ENCODE data around the gene YARS2. TPM values are rescaled to one million over a fixed set of nuclear protein-coding genes. Genes with fewer than 3 reads are reported as not detected.

YARS2 gene
- total and polyA plus RNA-seq, 10 donors, result 13.2 to 23.5 (median 15.1) TPM

DNA sequence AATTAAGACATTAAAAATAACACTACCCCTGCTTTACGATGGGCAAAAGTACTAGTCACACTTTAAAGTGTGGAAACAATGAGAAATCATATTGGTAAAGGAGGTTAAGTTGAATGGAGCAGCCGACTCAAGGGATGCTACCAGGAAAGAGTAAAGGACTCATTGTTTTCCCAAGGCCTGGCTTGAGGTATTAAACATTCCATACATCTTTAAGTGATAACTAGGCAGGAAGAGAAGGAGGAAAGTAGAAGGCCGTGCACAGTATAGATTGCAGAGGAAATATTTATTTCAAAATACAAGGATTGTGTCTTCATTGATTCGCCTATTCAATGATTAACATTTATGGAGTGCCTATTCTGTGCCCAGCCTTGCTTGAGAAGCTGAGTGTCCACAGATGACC lies 20.6 kb upstream of the YARS2 start:
- Histone ChIP-seq H3K27ac (no peak overlapping the region), H3K4me3 (no peak overlapping the region), H3K4me1 (peaks cover 0 to 9% (median 2%) of the 10 kb centered on the region in 6 donors), H3K9me3 (no peaks in the 10 kb centered on the region), H3K27me3 (replicated peaks in 1 of 7) (peaks cover 0 to 43% (median 0%) of the 10 kb centered on the region in 7 donors), H3K36me3 (no peaks in the 10 kb centered on the region)
- TF ChIP-seq POLR2A (IDR thresholded peaks at IDR 0.05), result no peak
- TF ChIP-seq, protein P1, sequence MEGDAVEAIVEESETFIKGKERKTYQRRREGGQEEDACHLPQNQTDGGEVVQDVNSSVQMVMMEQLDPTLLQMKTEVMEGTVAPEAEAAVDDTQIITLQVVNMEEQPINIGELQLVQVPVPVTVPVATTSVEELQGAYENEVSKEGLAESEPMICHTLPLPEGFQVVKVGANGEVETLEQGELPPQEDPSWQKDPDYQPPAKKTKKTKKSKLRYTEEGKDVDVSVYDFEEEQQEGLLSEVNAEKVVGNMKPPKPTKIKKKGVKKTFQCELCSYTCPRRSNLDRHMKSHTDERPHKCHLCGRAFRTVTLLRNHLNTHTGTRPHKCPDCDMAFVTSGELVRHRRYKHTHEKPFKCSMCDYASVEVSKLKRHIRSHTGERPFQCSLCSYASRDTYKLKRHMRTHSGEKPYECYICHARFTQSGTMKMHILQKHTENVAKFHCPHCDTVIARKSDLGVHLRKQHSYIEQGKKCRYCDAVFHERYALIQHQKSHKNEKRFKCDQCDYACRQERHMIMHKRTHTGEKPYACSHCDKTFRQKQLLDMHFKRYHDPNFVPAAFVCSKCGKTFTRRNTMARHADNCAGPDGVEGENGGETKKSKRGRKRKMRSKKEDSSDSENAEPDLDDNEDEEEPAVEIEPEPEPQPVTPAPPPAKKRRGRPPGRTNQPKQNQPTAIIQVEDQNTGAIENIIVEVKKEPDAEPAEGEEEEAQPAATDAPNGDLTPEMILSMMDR (IDR thresholded peaks at IDR 0.05 in 8 of 11, conservative IDR thresholded peaks at IDR 0.05 in 3 of 11), result no peak
- TF ChIP-seq POLR2AphosphoS5 (IDR thresholded peaks at IDR 0.05), result no peak
- DNase-seq, result no peak
- WGBS, 5 donors, result 80 to 92% (median 85%) methylated on average over 4 of the region's 4 CpGs
- intact Hi-C loops (cut with DNase I; ENCODE audit: low total_unique reads), result no loop called here

DNA sequence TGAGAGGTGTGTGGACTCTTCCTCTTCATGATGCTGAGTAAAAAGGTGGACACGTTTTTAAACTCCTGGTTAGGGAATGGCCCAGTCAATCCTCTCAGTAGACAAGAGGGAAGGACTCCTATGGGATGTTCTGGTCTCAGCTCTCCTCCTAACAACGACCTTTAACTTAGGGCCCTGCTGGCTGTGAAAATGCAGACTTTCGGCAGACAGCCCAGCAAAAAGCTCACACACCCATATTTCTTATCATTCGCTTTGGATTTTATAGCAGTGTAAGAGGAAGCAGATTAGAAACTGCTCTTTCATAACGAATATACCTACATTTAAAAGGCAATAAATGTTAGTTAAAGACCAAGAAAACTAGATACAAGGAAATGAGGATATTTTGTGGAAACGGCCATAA lies 18.0 kb upstream of the YARS2 start:
- TF ChIP-seq POLR2AphosphoS5 (IDR thresholded peaks at IDR 0.05), result no peak
- TF ChIP-seq, protein P1 (IDR thresholded peaks at IDR 0.05 in 8 of 11, conservative IDR thresholded peaks at IDR 0.05 in 3 of 11), result no peak
- TF ChIP-seq POLR2A (IDR thresholded peaks at IDR 0.05), result no peak
- intact Hi-C loops (cut with DNase I; ENCODE audit: low total_unique reads), result no loop called here
- Histone ChIP-seq H3K9me3 (no peaks in the 10 kb centered on the region), H3K4me3 (no peak overlapping the region), H3K36me3 (no peaks in the 10 kb centered on the region), H3K27ac (no peak overlapping the region), H3K27me3 (replicated peaks in 1 of 7) (peaks cover 0 to 45% (median 0%) of the 10 kb centered on the region in 7 donors), H3K4me1 (peaks cover 0 to 5% (median 0%) of the 10 kb centered on the region in 6 donors)
- no peak for DNase-seq
- WGBS, 5 donors, result 61 to 76% (median 66%) methylated on average over 6 of the region's 6 CpGs

DNA sequence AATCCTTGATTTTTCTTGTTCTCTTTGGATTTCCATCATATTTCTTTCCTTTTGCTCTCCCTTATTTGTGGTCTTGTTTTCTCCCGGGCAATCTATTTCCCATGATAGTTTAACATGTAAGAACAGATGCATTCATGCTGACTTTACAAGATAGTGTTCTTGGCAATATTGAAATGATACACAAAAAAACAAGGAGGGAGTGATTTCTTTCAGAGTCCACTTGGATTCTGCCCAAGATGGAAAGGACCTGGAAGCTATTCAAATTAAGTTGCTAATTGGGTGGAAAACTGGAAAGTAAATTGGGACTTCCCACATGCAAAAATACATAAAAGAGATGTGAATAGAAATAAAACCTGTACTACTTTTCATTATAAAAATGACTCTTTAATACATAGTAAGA lies 14.4 kb upstream of the YARS2 start:
- WGBS, 5 donors, result 64 to 81% (median 78%) methylated on average over 1 of the region's 1 CpG
- intact Hi-C loops (cut with DNase I; ENCODE audit: low total_unique reads), result no loop called here
- no peak overlapping the region for H3K4me3 ChIP-seq
- peaks cover 0 to 33% (median 0%) of the 10 kb centered on the region in 7 donors for H3K27me3 ChIP-seq (replicated peaks in 1 of 7)
- no peaks in the 10 kb centered on the region for H3K9me3 ChIP-seq
- no peaks in the 10 kb centered on the region for H3K4me1 ChIP-seq
- no peak for DNase-seq
- H3K36me3 ChIP-seq, result no peaks in the 10 kb centered on the region
- TF ChIP-seq POLR2A (IDR thresholded peaks at IDR 0.05) (no peak), POLR2AphosphoS5 (IDR thresholded peaks at IDR 0.05) (no peak)
- TF ChIP-seq, protein P1 (IDR thresholded peaks at IDR 0.05 in 8 of 11, conservative IDR thresholded peaks at IDR 0.05 in 3 of 11), result no peak
- no peak overlapping the region for H3K27ac ChIP-seq

DNA sequence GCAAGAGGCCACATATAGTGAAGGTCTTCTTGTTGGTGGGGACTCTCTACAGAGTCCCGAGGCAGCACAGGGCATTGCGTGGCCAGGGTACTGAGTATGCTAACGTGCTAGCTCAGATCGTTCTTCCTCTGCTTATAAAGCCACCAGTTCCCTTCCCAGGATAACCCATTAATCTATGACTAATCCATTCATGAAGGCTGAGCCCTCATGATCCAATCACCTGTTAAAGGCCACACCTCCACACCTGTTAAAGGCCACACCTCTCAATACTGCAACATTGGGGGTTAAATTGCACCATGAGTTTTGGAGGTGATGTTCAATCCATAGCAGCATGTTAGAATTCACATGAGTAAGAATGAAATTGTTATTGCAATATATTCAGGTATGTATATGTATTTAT lies 12.8 kb upstream of the YARS2 start:
- no peaks in the 10 kb centered on the region for H3K4me1 ChIP-seq
- H3K27me3 ChIP-seq (replicated peaks in 1 of 7), result peaks cover 0 to 19% (median 0%) of the 10 kb centered on the region in 7 donors
- no peak overlapping the region for H3K27ac ChIP-seq
- 67 to 83% (median 68%) methylated on average over 4 of the region's 4 CpGs for WGBS, 5 donors
- no peaks in the 10 kb centered on the region for H3K9me3 ChIP-seq
- no peak overlapping the region for H3K4me3 ChIP-seq
- intact Hi-C loops (cut with DNase I; ENCODE audit: low total_unique reads), result loop anchor here (10.0 kb wide), 1 partner anchor 146 kb away; no protein-coding TSS in a partner anchor
- H3K36me3 ChIP-seq, result no peaks in the 10 kb centered on the region
- DNase-seq, result no peak
- TF ChIP-seq, protein P1 (IDR thresholded peaks at IDR 0.05 in 8 of 11, conservative IDR thresholded peaks at IDR 0.05 in 3 of 11), result no peak
- TF ChIP-seq POLR2A (IDR thresholded peaks at IDR 0.05) (no peak), POLR2AphosphoS5 (IDR thresholded peaks at IDR 0.05) (no peak)

All from spleen (tissue), 11 donors.